ENCODE data around the gene SOX30.

Gene SOX30

DNA sequence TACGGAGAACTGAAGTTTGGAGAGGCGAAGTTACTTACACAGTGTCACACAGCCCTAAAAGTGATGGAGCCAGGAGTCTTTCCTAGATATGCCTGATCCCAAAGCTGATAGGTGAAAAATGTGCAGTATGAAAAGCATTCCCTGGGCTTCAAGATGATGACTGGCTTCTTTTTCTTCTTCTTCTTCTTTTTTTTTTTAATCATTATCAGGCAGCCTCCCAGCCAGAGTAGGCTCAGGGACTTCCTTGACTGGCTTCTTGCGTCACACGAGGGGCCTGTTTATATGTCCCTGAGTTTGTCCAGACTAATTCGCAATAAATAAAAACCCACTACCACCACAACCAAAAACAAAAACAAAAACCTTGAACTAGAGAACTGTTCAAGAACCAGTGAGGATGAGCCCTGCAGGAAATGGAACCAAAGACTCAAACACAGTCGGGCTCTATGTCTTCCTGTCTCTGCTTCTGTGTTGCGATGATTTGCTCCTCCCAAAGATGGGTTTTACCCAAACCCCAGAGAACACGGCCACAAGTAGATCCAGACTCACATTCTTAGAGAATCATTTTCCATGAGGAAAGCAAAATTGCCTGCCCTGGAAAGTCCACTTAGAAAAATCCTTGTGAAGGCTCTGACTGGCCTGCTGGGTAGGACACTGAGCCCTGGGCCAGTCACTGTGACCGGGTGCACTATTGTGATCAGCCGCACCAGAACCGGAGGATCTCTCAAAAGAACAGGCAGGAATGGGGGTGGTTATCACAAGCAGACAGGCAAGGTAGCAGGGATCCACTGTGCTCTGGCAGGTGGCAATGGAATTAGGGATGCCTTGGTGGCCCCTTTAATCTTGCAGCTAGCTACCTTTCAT is 38.6 kb downstream of the SOX30 start:
- no peaks in the 10 kb centered on the region for H3K36me3 ChIP-seq (replicated peaks)
- H3K27me3 ChIP-seq (replicated peaks): no peaks in the 10 kb centered on the region
- TF ChIP-seq, protein P1, sequence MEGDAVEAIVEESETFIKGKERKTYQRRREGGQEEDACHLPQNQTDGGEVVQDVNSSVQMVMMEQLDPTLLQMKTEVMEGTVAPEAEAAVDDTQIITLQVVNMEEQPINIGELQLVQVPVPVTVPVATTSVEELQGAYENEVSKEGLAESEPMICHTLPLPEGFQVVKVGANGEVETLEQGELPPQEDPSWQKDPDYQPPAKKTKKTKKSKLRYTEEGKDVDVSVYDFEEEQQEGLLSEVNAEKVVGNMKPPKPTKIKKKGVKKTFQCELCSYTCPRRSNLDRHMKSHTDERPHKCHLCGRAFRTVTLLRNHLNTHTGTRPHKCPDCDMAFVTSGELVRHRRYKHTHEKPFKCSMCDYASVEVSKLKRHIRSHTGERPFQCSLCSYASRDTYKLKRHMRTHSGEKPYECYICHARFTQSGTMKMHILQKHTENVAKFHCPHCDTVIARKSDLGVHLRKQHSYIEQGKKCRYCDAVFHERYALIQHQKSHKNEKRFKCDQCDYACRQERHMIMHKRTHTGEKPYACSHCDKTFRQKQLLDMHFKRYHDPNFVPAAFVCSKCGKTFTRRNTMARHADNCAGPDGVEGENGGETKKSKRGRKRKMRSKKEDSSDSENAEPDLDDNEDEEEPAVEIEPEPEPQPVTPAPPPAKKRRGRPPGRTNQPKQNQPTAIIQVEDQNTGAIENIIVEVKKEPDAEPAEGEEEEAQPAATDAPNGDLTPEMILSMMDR (IDR thresholded peaks at IDR 0.05; ENCODE audit: low read depth, low read length, missing control alignments): no peak
- in situ Hi-C loops (cut with HindIII; ENCODE audit: low pct_ligation_motif_present, low sequenced_read_pairs): no loop called here
- DNase-seq: no peak
- no peak overlapping the region for H3K4me3 ChIP-seq (ENCODE audit: low read depth, low read length)
- no peak overlapping the region for H3K27ac ChIP-seq

DNA sequence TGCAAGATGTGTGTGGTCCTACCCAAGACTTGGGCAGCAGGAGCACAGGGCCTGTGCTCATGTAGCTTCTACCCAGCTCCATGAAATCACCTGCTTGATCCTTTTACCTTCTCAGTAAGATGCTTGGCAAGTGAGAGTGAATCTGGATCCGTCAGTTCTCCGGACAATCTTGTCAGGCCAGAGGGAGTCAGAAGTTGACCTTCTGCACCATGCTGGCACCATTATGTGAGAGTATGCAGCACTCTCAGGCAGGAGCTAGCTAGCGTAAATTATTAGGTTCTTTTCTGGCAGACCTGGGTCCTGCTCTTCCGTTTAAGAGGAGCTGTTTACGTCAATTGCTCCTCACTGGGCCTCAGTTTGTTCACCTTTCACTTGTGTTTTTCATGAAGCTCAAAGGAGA is 39.7 kb downstream of the SOX30 start:
- Histone ChIP-seq H3K36me3 (replicated peaks) (no peaks in the 10 kb centered on the region), H3K27ac (no peak overlapping the region), H3K4me3 (ENCODE audit: low read depth, low read length) (no peak overlapping the region), H3K27me3 (replicated peaks) (no peaks in the 10 kb centered on the region)
- in situ Hi-C loops (cut with HindIII; ENCODE audit: low pct_ligation_motif_present, low sequenced_read_pairs): no loop called here
- no peak for DNase-seq
- TF ChIP-seq, protein P1 (IDR thresholded peaks at IDR 0.05; ENCODE audit: low read depth, low read length, missing control alignments): no peak

DNA sequence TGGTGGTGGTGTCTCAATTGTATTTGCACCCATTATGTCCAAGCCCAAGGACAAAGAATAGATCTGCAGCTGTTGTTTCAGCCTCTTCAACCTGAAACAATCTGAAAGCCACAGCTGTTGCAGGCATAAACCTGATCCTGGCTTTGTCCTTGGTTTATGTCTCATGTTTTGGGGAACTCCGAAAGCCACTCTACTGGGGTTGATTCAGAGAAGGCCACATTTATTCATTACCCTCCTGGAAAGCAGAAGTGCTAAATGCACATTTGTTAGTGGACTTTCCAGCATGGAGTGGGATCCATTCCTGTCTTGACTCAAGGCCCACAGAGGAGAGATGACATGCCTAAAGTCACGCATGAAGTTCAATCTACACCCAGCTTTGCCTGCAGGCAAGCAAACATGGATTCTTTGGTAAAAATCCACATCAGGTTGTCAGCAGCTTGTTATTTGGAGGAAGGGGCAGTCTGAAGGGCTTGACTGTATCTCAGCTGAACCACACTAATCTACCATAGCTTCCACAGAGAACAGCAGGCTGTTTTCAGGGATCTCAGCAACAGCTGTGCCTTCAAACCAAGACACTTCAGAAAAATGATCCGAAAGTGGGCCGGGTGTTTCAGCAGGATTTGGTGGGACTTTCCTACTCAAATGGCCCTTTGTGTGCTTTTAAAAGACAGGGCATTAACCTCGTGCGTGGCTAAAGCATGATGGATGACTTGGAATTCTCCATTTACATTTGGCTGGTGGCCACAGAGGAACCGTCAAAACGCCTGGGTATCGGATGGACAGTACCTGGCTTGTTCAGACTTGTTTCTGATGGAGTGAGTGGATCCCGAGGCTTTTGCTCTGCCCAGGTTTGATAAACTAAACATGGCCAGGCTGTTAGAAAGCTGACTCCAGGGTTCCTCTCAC is 40.4 kb downstream of the SOX30 start:
- TF ChIP-seq, protein P1 (IDR thresholded peaks at IDR 0.05; ENCODE audit: low read depth, low read length, missing control alignments): no peak
- in situ Hi-C loops (cut with HindIII; ENCODE audit: low pct_ligation_motif_present, low sequenced_read_pairs): no loop called here
- Histone ChIP-seq H3K27ac (no peak overlapping the region), H3K36me3 (replicated peaks) (no peaks in the 10 kb centered on the region), H3K4me3 (ENCODE audit: low read depth, low read length) (no peak overlapping the region), H3K27me3 (replicated peaks) (no peaks in the 10 kb centered on the region)
- DNase-seq: no peak

DNA sequence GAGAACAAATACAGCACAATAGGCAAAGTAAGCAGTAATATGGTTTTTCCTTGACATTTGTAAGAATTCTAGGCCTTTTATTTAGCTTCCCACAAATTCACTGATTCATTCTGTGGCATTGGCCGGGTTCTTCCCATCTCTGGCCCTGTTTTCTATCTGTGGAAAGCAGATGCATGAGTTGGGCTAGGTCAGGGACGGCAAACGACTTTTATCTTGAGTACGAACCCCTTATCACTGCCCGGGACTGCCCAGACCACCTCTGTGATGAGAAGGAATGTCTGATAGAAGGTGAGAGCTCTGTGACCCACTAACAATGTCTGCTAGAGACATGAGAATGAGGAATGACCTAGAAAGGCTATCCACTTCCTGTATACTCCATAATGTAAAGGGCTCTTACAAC is 41.2 kb downstream of the SOX30 start:
- no peak overlapping the region for H3K27ac ChIP-seq
- no peaks in the 10 kb centered on the region for H3K27me3 ChIP-seq (replicated peaks)
- TF ChIP-seq, protein P1 (IDR thresholded peaks at IDR 0.05; ENCODE audit: low read depth, low read length, missing control alignments): no peak
- H3K4me3 ChIP-seq (ENCODE audit: low read depth, low read length): no peak overlapping the region
- no peaks in the 10 kb centered on the region for H3K36me3 ChIP-seq (replicated peaks)
- DNase-seq: no peak
- in situ Hi-C loops (cut with HindIII; ENCODE audit: low pct_ligation_motif_present, low sequenced_read_pairs): no loop called here

DNA sequence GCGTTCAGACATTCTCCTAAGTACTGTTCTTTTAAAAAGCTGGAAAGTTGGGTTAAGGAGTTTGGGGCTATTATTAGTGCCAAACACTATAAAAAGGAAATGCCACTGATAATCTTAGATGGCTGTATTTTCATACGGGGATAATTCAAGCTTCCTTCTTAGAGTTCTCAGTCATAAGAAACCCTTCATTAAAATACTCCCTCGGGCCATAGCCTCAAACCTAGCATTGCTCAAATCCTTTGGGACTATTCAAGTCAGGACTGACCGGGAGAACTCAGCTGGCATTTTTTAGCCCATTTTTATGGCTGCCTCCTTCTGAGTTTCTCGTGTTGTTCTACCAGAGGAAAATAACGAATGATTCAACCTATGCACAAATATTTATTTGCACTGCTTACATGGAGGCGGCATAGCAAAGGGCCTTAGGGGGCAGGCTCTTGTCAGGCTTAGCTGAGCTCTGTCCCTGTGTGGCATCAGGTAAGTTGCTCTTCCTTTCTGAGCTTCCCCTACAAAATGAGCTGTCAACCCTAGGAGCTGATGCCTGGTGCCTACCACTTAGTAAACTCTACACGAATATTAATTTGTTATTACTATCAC is 43.2 kb downstream of the SOX30 start:
- H3K27me3 ChIP-seq (replicated peaks): no peaks in the 10 kb centered on the region
- H3K36me3 ChIP-seq (replicated peaks): no peaks in the 10 kb centered on the region
- TF ChIP-seq, protein P1 (IDR thresholded peaks at IDR 0.05; ENCODE audit: low read depth, low read length, missing control alignments): no peak
- H3K4me3 ChIP-seq (ENCODE audit: low read depth, low read length): no peak overlapping the region
- DNase-seq: no peak
- in situ Hi-C loops (cut with HindIII; ENCODE audit: low pct_ligation_motif_present, low sequenced_read_pairs): no loop called here
- H3K27ac ChIP-seq: peak overlapping the region; percentile 94
